GM23338 (cell line): ENCODE data around the gene ITFG1. TPM values are rescaled to one million over a fixed set of nuclear protein-coding genes. Genes with fewer than 3 reads are reported as not detected.

Source experiments
- ATAC-seq: fragments of 200-7000 bp; cut with Tn5 transposase; 3 replicates; pipeline ENCODE4 v1.9.1; 2020
- DNase-seq: peaks from one replicate; pipeline ENCODE4 v3.0.0-alpha.2; 2015; ENCODE audit warnings: low spot score
- H2AFZ ChIP-seq: fragments of 200-600 bp; sonication (generic); 2 replicates; pipeline ENCODE4 v1.8.0; 2016; ENCODE audit warnings: antibody characterized with exemption, mild to moderate bottlenecking, moderate library complexity
- H3F3A ChIP-seq: fragments of 200-600 bp; sonication (generic); replicated peaks from 2 replicates; pipeline ENCODE4 v1.8.0; 2017; ENCODE audit warnings: antibody characterized with exemption, mixed run types, low read depth
- H3K27ac ChIP-seq: fragments of 200-600 bp; sonication (generic); 2 replicates; pipeline ENCODE4 v1.6.1; 2016; ENCODE audit warnings: low read depth
- H3K27me3 ChIP-seq: fragments of 200-600 bp; sonication (generic); 2 replicates; pipeline ENCODE4 v1.8.0; 2016; ENCODE audit warnings: mild to moderate bottlenecking, mixed run types, moderate library complexity; ENCODE audit not compliant: insufficient read depth
- H3K36me3 ChIP-seq: fragments of 200-600 bp; sonication (generic); 2 replicates; pipeline ENCODE4 v1.8.0; 2016; ENCODE audit warnings: mild to moderate bottlenecking; ENCODE audit not compliant: insufficient read depth
- H3K4me1 ChIP-seq: fragments of 200-600 bp; sonication (generic); 2 replicates; pipeline ENCODE4 v1.8.0; 2016; ENCODE audit warnings: mild to moderate bottlenecking, moderate library complexity; ENCODE audit not compliant: insufficient read depth
- H3K4me2 ChIP-seq: fragments of 200-600 bp; sonication (generic); 2 replicates; pipeline ENCODE4 v1.7.1; 2017; ENCODE audit warnings: mixed run types
- H3K4me3 ChIP-seq: fragments of 200-600 bp; sonication (generic); 2 replicates; pipeline ENCODE4 v1.6.1; 2016; ENCODE audit warnings: mixed run types
- H3K79me2 ChIP-seq: fragments of 200-600 bp; sonication (generic); replicated peaks from 2 replicates; pipeline ENCODE4 v1.8.0; 2017; ENCODE audit warnings: mild to moderate bottlenecking; ENCODE audit not compliant: insufficient read depth
- H3K9me2 ChIP-seq: fragments of 200-600 bp; sonication (generic); 2 replicates; pipeline ENCODE4 v1.8.0; 2017; ENCODE audit not compliant: insufficient read depth
- H4K20me1 ChIP-seq: fragments of 200-600 bp; sonication (generic); replicated peaks from 2 replicates; pipeline ENCODE4 v1.8.0; 2017; ENCODE audit warnings: mild to moderate bottlenecking; ENCODE audit not compliant: insufficient read depth
- H3K27ac Mint-ChIP-seq: 2 replicates; pipeline ENCODE4 v1.8.0; 2020; ENCODE audit warnings: inconsistent platforms, mild to moderate bottlenecking, moderate library complexity, mixed read lengths
- H3K27me3 Mint-ChIP-seq: 3 replicates; pipeline ENCODE4 v1.8.0; 2022; ENCODE audit warnings: low read depth, mild to moderate bottlenecking, moderate library complexity, mixed read lengths, inconsistent platforms; ENCODE audit not compliant: insufficient read depth, poor library complexity
- H3K36me3 Mint-ChIP-seq: 3 replicates; pipeline ENCODE4 v1.8.0; 2021; ENCODE audit warnings: low read depth, mild to moderate bottlenecking, inconsistent platforms, moderate library complexity, mixed read lengths
- H3K4me1 Mint-ChIP-seq: 3 replicates; pipeline ENCODE4 v1.8.0; 2020; ENCODE audit warnings: mild to moderate bottlenecking, inconsistent platforms, mixed read lengths
- H3K4me3 Mint-ChIP-seq: 3 replicates; pipeline ENCODE4 v1.8.0; 2021; ENCODE audit warnings: moderate library complexity, mild to moderate bottlenecking, inconsistent platforms, mixed read lengths
- H3K9me3 Mint-ChIP-seq: 3 replicates; pipeline ENCODE4 v1.8.0; 2020; ENCODE audit warnings: moderate library complexity, mild to moderate bottlenecking, inconsistent platforms, mixed read lengths
- CREB1 ChIP-seq: fragments of 250-450 bp; sonication (Bioruptor Pico); IDR thresholded peaks from 2 replicates; pipeline ENCODE4 v1.5.0; 2020; ENCODE audit warnings: low read depth, mild to moderate bottlenecking, moderate library complexity
- ETS1 ChIP-seq: IDR thresholded peaks from 2 replicates; pipeline ENCODE4 v1.6.1; 2016; ENCODE audit warnings: antibody characterized with exemption
- EZH2phosphoT487 ChIP-seq: fragments of 200-600 bp; sonication (generic); IDR thresholded peaks from one replicate; pipeline ENCODE4 v1.8.1; 2018; ENCODE audit warnings: antibody characterized with exemption; ENCODE audit not compliant: unreplicated experiment
- JUNB ChIP-seq: IDR thresholded peaks from one replicate; pipeline ENCODE4 v1.6.1; 2016; ENCODE audit warnings: antibody characterized with exemption; ENCODE audit not compliant: unreplicated experiment
- REST ChIP-seq: IDR thresholded peaks from one replicate; pipeline ENCODE4 v1.6.1; 2018; ENCODE audit warnings: antibody characterized with exemption; ENCODE audit not compliant: unreplicated experiment
- STAT1 ChIP-seq: IDR thresholded peaks from one replicate; pipeline ENCODE4 v1.6.1; 2016; ENCODE audit warnings: antibody characterized with exemption; ENCODE audit not compliant: unreplicated experiment
- ZNF462 ChIP-seq: fragments of 250-450 bp; sonication (Bioruptor Pico); IDR thresholded peaks from 2 replicates; pipeline ENCODE4 v1.5.0; 2020; ENCODE audit warnings: mild to moderate bottlenecking, moderate library complexity
- polyA plus RNA-seq: library from polyadenylated mRNA; unstranded; fragments of >200 nt; fragmentation: Nextera tagmentation; extraction: Ambion mirVana; gene quantifications from 2 replicates; pipeline ENCODE4 v1.2.1, GENCODE V29; 2016
- total RNA-seq: library from RNA; depleted of rRNA; stranded (reverse); fragments of >200 nt; shearing (Covaris generic); gene quantifications from 2 replicates; pipeline ENCODE4 v1.2.3, GENCODE V29; 2014
- TF ChIP-seq, protein P1 (sequence below), 2 experiments: fragments of 200-600 bp in 1 of 2; sonication (generic) in 1 of 2; conservative IDR thresholded peaks; 2 replicates each; pipeline versions ENCODE4 v1.5.1 to v1.6.1; 2016 to 2017; ENCODE audit warnings: antibody characterized with exemption in 2 of 2, low read depth in 2 of 2, mild to moderate bottlenecking in 2 of 2, moderate library complexity in 1 of 2

ITFG1 gene
- total and polyA plus RNA-seq, 2 experiments from 2014 or later = 18.5 to 26.9 TPM

GRCh38 chr16:47198180-47198575 lies 262.7 kb downstream of the ITFG1 start:
- peaks cover 15% of the 10 kb centered on the region for H3K4me1 Mint-ChIP-seq
- H3K27me3 Mint-ChIP-seq = no peaks in the 10 kb centered on the region
- DNase-seq (no peak), ATAC-seq (no peak)
- no peaks in the 10 kb centered on the region for H3K9me2 ChIP-seq
- no peak overlapping the region for H3K4me2 ChIP-seq
- no peaks in the 10 kb centered on the region for H3F3A ChIP-seq
- H3K27ac ChIP-seq = no peak overlapping the region
- no peak overlapping the region for H2AFZ ChIP-seq
- no peaks in the 10 kb centered on the region for H4K20me1 ChIP-seq
- H3K4me3 Mint-ChIP-seq = no peak overlapping the region
- peaks cover 5% of the 10 kb centered on the region; the same call in 2 of the 3 replicates for H3K9me3 Mint-ChIP-seq
- no peaks in the 10 kb centered on the region for H3K79me2 ChIP-seq
- no peak for TF ChIP-seq ETS1
- no peak for TF ChIP-seq ZNF462
- no peak for TF ChIP-seq CREB1 (CRISPR knock-in tag)
- TF ChIP-seq REST = no peak
- TF ChIP-seq, protein P1, sequence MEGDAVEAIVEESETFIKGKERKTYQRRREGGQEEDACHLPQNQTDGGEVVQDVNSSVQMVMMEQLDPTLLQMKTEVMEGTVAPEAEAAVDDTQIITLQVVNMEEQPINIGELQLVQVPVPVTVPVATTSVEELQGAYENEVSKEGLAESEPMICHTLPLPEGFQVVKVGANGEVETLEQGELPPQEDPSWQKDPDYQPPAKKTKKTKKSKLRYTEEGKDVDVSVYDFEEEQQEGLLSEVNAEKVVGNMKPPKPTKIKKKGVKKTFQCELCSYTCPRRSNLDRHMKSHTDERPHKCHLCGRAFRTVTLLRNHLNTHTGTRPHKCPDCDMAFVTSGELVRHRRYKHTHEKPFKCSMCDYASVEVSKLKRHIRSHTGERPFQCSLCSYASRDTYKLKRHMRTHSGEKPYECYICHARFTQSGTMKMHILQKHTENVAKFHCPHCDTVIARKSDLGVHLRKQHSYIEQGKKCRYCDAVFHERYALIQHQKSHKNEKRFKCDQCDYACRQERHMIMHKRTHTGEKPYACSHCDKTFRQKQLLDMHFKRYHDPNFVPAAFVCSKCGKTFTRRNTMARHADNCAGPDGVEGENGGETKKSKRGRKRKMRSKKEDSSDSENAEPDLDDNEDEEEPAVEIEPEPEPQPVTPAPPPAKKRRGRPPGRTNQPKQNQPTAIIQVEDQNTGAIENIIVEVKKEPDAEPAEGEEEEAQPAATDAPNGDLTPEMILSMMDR (conservative IDR thresholded peaks at IDR 0.05; ENCODE audit: low read depth in 2 of 2) = no peak
- no peak for TF ChIP-seq EZH2phosphoT487
- no peak for TF ChIP-seq JUNB
- no peak for TF ChIP-seq STAT1
- H3K36me3 Mint-ChIP-seq = peaks cover 6% of the 10 kb centered on the region; the same call in 1 of the 3 replicates
- no peak overlapping the region for H3K27ac Mint-ChIP-seq
- peaks cover 13% of the 10 kb centered on the region; the same call in 1 of the 2 replicates for H3K4me1 ChIP-seq
- no peak overlapping the region for H3K4me3 ChIP-seq
- no peaks in the 10 kb centered on the region for H3K36me3 ChIP-seq
- no peaks in the 10 kb centered on the region for H3K27me3 ChIP-seq
